ENCODE measurements around the gene TTC7B. TPM values are rescaled to one million over a fixed set of nuclear protein-coding genes. Genes with fewer than 3 reads are reported as not detected.
A peak's percentile ranks its signal among the peaks of the same experiment; 100 is the strongest.

The TTC7B gene
- total and polyA plus RNA-seq, 12 donors = 10.0 to 58.4 (median 24.7) TPM

DNA sequence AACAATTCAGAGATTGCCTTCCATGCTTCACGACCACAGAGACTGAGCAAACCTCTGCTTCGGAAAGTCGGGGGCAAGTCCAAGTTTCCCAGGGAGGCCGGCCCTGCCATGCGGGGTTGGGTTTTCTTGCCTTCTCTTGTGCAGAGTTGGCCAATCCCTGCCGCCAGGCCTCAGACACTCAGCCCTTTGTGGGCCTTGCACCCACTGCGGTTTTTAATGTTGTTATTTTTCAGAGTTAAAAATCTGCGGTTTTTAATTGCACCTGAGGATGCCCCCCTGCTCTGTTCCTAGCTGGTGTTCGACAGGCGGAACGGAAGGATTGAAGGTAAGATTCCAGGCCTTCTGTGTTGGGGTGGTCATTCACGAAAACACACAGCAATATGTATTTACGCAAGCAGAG is 310.7 kb downstream of the TTC7B start:
- intact Hi-C loops (cut with DNase I) = no loop called here
- Histone ChIP-seq H3K4me3 (no peak overlapping the region), H3K27ac (no peak overlapping the region), H3K9me3 (replicated peaks in 1 of 3) (no peaks in the 10 kb centered on the region), H3K36me3 (replicated peaks in 1 of 2) (no peaks in the 10 kb centered on the region), H3K27me3 (no peaks in the 10 kb centered on the region), H3K4me1 (replicated peaks in 1 of 2) (no peaks in the 10 kb centered on the region)
- no peak for TF ChIP-seq CTCF (IDR thresholded peaks at IDR 0.05)
- TF ChIP-seq POLR2A (IDR thresholded peaks at IDR 0.05) = no peak
- WGBS, 4 donors = 92 to 95% (median 92%) methylated on average over 13 of the region's 13 CpGs
- DNase-seq = no peak

DNA sequence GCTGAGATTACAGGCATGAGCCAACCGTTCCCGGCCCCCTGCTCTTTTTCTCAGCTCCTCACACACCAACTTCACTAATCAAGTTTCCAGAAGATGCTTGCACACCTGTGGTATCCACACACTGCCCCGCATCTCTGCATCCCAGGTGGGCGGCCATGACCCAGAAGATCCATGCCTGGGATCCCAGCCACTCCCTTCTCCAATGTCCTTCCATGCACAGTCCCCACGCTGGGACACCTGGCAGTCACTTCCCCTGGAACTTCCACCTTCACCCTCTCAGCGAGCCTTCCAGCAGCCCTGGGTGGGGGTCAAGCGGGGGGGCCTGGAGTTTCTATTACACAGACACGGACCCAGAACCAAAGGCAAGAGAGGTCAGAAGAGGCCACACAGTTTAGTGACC is 311.6 kb downstream of the TTC7B start:
- 90 to 96% (median 94%) methylated on average over 8 of the region's 8 CpGs for WGBS, 4 donors
- H3K27ac ChIP-seq = no peak overlapping the region
- TF ChIP-seq POLR2A (IDR thresholded peaks at IDR 0.05) = no peak
- H3K4me1 ChIP-seq (replicated peaks in 1 of 2) = no peaks in the 10 kb centered on the region
- intact Hi-C loops (cut with DNase I) = no loop called here
- H3K27me3 ChIP-seq = no peaks in the 10 kb centered on the region
- no peak overlapping the region for H3K4me3 ChIP-seq
- no peak for DNase-seq
- H3K36me3 ChIP-seq (replicated peaks in 1 of 2) = no peaks in the 10 kb centered on the region
- H3K9me3 ChIP-seq (replicated peaks in 1 of 3) = no peaks in the 10 kb centered on the region

- peak; percentile 43 to 73 (median 67) for DNase-seq
- Histone ChIP-seq H3K36me3 (replicated peaks in 1 of 2) (no peaks in the 10 kb centered on the region), H3K4me1 (replicated peaks in 1 of 2) (no peaks in the 10 kb centered on the region), H3K4me3 (no peak overlapping the region), H3K27me3 (no peaks in the 10 kb centered on the region), H3K9me3 (replicated peaks in 1 of 3) (no peaks in the 10 kb centered on the region), H3K27ac (no peak overlapping the region)
- intact Hi-C loops (cut with DNase I) = no loop called here
- TF ChIP-seq CTCF (IDR thresholded peaks at IDR 0.05) (no peak), POLR2A (IDR thresholded peaks at IDR 0.05) (no peak)
- whole genome bisulfite sequencing, 4 donors = 26 to 46% (median 31%) methylated on average over 3 to 5 of the region's 5 CpGs
Observed at GRCh38 chr14:90503582-90503981, 312.6 kb downstream of the TTC7B start.

DNA sequence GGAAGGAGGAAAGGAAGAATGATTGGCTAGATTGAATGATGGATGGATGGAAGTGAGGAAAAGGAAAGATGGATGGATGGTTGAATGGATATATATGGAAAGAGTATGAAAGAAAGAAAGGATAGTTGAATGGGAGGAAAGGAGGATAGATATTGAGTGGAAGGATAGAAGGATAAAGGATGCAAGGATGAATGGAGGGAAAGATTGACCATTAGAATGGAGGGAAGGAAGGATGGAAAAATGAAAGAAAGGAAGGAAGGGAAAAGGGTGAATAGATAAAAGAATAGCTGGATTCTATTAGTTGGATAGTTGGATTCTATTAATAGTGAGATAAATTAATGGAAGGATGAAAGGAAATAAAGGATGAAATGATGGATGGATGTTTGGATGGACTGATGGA is 313.5 kb downstream of the TTC7B start:
- H3K4me1 ChIP-seq (replicated peaks in 1 of 2) = no peaks in the 10 kb centered on the region
- H3K4me3 ChIP-seq = no peak overlapping the region
- TF ChIP-seq CTCF (IDR thresholded peaks at IDR 0.05) (no peak), POLR2A (IDR thresholded peaks at IDR 0.05) (no peak)
- H3K27me3 ChIP-seq = no peaks in the 10 kb centered on the region
- no peaks in the 10 kb centered on the region for H3K36me3 ChIP-seq (replicated peaks in 1 of 2)
- DNase-seq = no peak
- intact Hi-C loops (cut with DNase I) = no loop called here
- H3K27ac ChIP-seq = no peak overlapping the region
- H3K9me3 ChIP-seq (replicated peaks in 1 of 3) = no peaks in the 10 kb centered on the region

DNA sequence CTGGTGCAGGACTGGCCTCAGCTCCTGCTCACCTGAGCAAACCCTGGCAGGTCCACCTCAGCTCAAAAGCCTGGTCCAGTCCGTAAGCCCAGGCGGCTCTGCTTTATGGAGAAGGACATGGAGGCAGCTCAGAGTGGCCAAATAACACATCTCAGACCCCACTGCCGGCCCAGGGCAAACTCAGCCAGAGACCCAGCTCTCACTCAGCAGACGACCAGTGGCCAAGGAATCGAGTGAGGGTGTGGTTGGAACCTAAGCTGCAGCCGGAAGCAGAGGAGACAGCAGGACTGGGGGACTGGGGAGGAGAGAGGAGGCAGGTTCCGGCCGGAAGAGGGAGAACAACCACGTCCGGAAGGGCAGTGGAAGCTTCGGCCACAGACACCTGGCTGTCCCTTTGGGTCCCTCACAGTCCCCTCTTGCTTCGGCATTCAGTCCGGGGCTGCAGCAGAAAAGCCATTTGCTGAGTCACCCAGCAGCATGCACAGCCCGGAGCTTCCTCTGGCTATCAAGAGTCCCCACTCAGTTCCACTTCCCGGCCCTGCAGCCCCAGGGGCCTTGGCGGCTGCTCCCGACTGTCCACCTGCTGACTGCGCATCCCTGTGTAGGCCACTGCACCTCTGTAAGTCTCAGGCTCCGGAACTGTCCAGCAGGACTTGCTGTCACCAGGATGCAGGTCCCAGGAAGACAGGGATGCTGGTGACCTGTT is 315.4 kb downstream of the TTC7B start:
- WGBS, 4 donors = 61 to 72% (median 68%) methylated on average over 13 to 19 of the region's 19 CpGs
- no peak overlapping the region for H3K4me3 ChIP-seq

More for the DNA sequence above, 315.4 kb downstream of the TTC7B start:
- no peaks in the 10 kb centered on the region for H3K36me3 ChIP-seq (replicated peaks in 1 of 2)
- no peaks in the 10 kb centered on the region for H3K27me3 ChIP-seq
- no peak for DNase-seq
- no peaks in the 10 kb centered on the region for H3K4me1 ChIP-seq (replicated peaks in 1 of 2)
- no peak overlapping the region for H3K27ac ChIP-seq
- intact Hi-C loops (cut with DNase I) = no loop called here
- TF ChIP-seq POLR2A (IDR thresholded peaks at IDR 0.05) (no peak), CTCF (IDR thresholded peaks at IDR 0.05) (no peak)
- H3K9me3 ChIP-seq (replicated peaks in 1 of 3) = no peaks in the 10 kb centered on the region

Measured in adrenal gland (tissue), 12 donors.